Activated T-helper 17 cell treated with anti-CD3 and anti-CD28 coated beads, Interleukin-2, amount 50 U/mL, for 72 hours (primary cell): ENCODE data around the gene CNGB1. TPM values are rescaled to one million over a fixed set of nuclear protein-coding genes. Genes with fewer than 3 reads are reported as not detected.
A peak's percentile ranks its signal among the peaks of the same experiment; 100 is the strongest.

ENCODE experiments used
- ATAC-seq: fragments of 150-1000 bp; cut with Tn5 transposase; replicated peaks from 2 replicates; pipeline ENCODE4 v1.10.0; 2021; ENCODE audit warnings: mild to moderate bottlenecking, moderate library complexity
- H3K27ac Mint-ChIP-seq: one replicate; pipeline ENCODE4 v1.8.0; 2022; ENCODE audit warnings: mixed read lengths
- H3K27me3 Mint-ChIP-seq: one replicate; pipeline ENCODE4 v1.8.0; 2022; ENCODE audit warnings: mixed read lengths
- H3K36me3 Mint-ChIP-seq: one replicate; pipeline ENCODE4 v1.8.0; 2022; ENCODE audit warnings: low read depth, mild to moderate bottlenecking, mixed read lengths
- H3K4me1 Mint-ChIP-seq: one replicate; pipeline ENCODE4 v1.8.0; 2022; ENCODE audit warnings: mixed read lengths
- H3K4me3 Mint-ChIP-seq: one replicate; pipeline ENCODE4 v1.8.0; 2022; ENCODE audit warnings: mild to moderate bottlenecking, mixed read lengths
- H3K9me3 Mint-ChIP-seq: one replicate; pipeline ENCODE4 v1.8.0; 2022; ENCODE audit warnings: mixed read lengths
- total RNA-seq, 2 donors: library from RNA; stranded (reverse); gene quantifications; one replicate each; pipeline ENCODE4 v1.2.3, GENCODE V29; 2022

Gene CNGB1
- total RNA-seq, 2 donors from 2014 or later, result not detected

DNA sequence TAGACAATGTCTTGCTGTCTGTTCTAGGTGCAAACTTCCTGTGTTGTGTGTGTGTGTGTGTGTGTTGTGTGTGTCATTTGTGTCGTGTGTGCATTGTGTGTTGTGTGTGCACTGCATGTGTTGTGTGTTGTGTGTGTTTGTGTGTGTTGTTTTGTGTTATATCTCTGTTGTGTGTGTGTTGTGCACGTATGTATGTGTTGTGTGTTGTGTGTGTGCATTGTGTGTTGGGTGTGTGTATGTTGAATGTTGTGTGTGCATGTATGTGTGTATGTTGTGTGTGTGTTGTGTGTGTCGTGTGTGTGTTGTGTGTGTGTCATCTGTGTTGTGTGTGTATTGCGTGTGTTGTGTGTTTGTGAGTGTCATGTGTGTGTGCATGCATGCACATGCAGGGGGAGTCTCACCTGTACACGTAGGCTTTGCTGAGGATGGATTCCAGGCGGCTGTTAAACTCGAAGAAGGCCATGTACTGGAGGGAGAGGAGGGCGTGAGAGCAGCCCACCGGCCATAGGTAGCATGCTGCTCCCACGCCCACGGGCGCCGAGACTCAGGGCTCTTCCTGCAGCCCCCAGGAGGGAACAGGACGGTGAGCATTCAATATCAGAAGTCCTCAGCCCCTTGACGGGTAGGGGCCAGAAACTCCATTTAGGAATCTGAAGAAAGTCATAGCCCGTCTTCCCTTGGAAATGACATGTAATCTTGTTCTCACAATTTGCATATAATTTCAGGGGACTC, 58.2 kb downstream of the CNGB1 start:
- no peak for ATAC-seq

DNA sequence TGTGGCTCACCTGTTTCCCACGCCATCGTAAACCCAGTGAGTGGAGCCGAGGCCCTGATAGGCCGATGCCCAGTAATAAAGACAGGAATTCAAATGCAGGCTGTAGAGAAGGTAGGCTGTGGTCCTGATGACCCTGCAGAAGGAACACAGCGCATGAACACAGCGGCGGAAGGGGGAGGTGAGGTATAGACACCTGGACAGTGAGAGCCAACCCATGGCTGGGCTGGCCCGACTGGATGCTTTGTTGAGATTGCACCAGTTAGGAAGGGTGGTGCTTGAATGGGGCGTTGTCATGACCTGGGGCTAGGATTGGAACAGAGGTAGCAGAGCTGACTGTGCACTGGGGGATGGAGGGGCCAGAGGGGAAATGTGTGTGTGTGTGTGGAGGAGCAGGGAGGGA, 59.2 kb downstream of the CNGB1 start:
- Mint-ChIP-seq H3K36me3 (no peaks in the 10 kb centered on the region), H3K4me3 (no peak overlapping the region), H3K27me3 (no peaks in the 10 kb centered on the region), H3K9me3 (no peaks in the 10 kb centered on the region), H3K4me1 (no peaks in the 10 kb centered on the region), H3K27ac (no peak overlapping the region)
- ATAC-seq, result no peak

More for the DNA sequence above, 58.2 kb downstream of the CNGB1 start:
- Mint-ChIP-seq H3K27ac (no peak overlapping the region), H3K9me3 (no peaks in the 10 kb centered on the region), H3K4me1 (no peaks in the 10 kb centered on the region), H3K27me3 (no peaks in the 10 kb centered on the region), H3K36me3 (no peaks in the 10 kb centered on the region), H3K4me3 (no peak overlapping the region)

DNA sequence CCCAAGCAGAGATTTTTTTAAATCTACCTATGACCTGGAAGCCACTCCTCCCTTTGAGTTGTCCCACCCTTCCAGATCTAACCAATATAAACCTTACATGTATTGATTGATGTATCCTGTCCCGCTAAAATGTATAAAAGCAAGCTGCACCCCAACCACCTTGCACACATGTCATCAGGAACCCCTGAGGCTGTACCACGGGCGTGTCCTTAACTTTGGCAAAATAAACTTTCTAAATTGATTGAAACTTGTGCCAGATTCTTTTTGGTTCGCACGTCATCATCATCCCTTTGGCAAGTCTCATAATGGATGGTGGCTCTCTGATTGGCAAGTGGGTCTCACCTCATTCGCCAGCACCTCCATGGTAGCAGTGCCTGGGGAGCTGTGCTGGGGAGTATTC, 60.2 kb downstream of the CNGB1 start:
- H3K27me3 Mint-ChIP-seq, result no peaks in the 10 kb centered on the region
- no peaks in the 10 kb centered on the region for H3K9me3 Mint-ChIP-seq
- ATAC-seq, result no peak
- H3K27ac Mint-ChIP-seq, result no peak overlapping the region
- H3K4me1 Mint-ChIP-seq, result no peaks in the 10 kb centered on the region
- H3K4me3 Mint-ChIP-seq, result no peak overlapping the region
- H3K36me3 Mint-ChIP-seq, result no peaks in the 10 kb centered on the region

DNA sequence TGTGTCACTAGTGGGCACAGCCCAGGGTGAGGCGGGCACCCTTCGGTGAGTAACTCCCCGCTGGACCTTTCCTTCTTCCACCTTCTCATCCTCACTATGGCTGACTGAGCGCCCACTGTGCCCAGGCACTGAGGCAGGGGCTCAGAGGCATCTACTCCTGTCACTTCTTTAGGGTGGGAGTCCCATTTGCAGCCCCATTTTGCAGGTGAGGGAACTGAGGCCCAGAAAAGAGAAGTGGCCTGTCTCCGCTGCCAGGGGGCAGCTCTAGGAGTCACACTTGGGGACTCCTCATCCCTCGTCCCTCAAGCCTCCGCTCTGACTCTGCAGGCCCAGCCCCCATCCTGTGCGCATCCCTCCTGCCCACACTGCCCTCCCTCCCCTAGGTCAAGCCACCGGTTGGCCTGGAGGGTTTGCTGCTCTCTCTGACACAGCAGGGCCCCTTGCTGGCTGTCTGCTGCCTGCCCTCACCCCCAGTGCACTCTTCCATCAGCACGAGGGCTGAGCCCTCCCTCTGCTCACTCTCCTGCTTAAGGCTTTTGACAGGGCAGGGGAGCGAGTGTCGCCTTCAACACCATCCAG, 62.4 kb downstream of the CNGB1 start:
- no peak for ATAC-seq
- Mint-ChIP-seq H3K4me1 (no peaks in the 10 kb centered on the region), H3K4me3 (no peak overlapping the region), H3K36me3 (no peaks in the 10 kb centered on the region), H3K27ac (no peak overlapping the region), H3K9me3 (no peaks in the 10 kb centered on the region), H3K27me3 (no peaks in the 10 kb centered on the region)

DNA sequence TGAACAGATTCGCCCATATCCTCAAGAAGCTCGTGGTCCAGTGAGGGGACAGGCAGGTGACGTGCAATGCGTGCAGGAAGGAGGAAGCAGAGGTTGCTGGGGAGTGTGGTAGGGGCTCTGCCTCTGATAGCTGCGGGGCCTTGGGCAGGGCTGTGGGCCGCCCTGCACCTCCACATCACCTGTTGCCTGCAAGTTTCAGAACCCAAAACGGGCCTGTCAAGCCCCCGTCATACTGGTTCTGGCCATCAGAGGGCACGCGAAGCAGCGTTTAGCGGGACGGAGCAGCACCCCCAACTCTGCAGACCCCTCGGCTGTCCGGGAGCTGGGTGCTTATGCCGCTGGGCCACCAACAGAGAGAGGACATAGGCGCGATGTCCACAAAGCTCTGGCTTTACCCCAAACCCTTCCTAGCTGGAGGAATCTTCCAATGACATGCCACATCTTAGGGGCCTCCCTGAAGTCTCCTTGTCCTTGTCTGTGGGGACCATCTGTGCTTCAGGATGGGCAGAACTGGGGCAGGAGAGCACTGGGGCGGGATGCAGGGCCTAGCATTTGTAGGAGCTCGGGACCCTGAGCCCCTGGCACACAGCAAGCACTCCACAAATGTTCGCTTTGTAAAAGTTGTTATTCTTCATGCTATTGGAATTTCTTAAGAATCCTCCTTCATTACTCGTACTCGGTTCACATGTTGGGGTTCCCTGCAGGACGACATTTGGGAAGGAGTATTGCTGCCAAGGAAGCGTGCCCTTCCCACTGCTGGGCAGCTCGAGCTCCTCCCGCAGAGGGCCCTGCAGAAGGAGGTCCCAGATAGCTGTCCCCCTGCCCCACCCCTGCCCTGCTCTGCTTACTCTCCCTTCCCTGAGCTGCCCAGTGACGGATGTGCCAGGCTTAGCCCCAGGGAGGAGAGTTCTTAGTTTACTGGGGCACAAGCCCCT, 64.3 kb downstream of the CNGB1 start:
- Mint-ChIP-seq H3K4me1 (no peaks in the 10 kb centered on the region), H3K27me3 (peaks cover 3% of the 10 kb centered on the region), H3K9me3 (no peaks in the 10 kb centered on the region), H3K36me3 (no peaks in the 10 kb centered on the region), H3K4me3 (no peak overlapping the region), H3K27ac (no peak overlapping the region)
- peak; percentile 24 for ATAC-seq

DNA sequence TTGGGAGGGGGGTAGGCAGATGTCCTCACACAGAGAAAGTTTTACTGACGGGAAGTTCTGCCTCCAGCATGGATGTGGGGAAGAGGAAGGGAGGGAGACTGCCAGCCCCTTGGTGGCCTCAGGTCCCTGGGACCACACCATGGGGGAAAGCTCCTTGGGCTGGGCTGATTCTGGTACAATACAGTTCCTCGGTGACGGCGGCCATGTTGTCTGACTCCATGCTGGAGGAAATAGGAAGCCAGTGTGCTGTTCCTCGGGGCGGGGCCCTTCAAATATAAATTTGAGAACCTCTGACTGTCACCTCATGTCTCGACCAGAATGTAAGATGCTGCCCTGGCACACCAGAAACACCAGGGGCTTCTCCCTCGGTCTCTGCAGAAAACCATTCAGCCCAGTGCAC, 66.8 kb downstream of the CNGB1 start:
- Mint-ChIP-seq H3K27me3 (peaks cover 3% of the 10 kb centered on the region), H3K27ac (no peak overlapping the region), H3K4me3 (no peak overlapping the region), H3K9me3 (no peaks in the 10 kb centered on the region), H3K36me3 (no peaks in the 10 kb centered on the region), H3K4me1 (no peaks in the 10 kb centered on the region)
- ATAC-seq, result no peak

DNA sequence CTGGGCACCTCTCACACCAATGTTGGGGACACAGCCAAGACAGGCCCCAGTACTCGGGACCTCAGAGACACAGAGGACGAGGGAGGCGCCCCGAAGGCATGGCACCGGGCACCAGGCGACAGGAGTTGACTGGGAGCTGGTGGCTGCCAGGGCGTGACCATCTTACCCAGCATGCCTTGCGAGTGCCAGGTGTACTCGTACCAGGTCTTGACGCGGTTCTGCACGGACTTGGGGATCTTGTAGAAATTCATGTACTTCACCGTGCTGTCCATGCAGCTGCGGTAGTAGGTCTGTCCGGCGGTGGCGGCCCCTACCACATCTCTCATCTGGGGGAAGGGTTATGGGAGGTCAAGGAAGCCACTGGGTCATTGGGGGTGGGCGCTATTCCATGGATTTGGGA, 67.3 kb downstream of the CNGB1 start:
- ATAC-seq, result no peak
- Mint-ChIP-seq H3K9me3 (no peaks in the 10 kb centered on the region), H3K27ac (no peak overlapping the region), H3K4me1 (no peaks in the 10 kb centered on the region), H3K4me3 (no peak overlapping the region), H3K36me3 (no peaks in the 10 kb centered on the region), H3K27me3 (peaks cover 3% of the 10 kb centered on the region)

DNA sequence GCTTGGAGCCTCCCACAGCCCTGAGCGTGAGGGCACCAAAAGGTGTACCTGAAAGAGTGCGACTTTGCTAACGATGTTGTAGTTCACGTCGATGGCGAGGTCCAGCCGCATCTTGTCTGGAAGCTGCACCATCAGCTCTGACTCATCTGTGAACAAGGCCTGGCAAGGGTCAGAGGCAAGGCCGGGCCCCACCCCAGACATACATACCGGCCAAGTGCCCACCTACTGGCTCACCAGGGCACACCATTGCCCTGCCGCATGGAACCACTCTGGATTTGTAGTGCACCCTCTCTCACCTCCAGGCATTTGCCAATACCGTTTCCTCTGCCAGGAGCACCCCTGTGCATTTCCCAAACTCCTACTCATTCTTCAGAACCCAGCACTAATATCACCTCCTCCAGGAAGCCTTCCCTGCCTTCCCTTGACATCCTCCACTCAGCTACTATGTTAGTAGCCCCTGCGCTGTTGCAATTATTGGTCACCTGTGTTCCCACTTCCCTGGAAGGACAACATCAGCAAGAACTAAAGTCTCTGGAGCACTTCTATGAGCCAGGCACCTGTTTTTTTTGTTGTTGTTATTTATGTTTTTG, 69.4 kb downstream of the CNGB1 start:
- Mint-ChIP-seq H3K27me3 (peaks cover 3% of the 10 kb centered on the region), H3K27ac (no peak overlapping the region), H3K9me3 (no peaks in the 10 kb centered on the region), H3K36me3 (no peaks in the 10 kb centered on the region), H3K4me3 (no peak overlapping the region), H3K4me1 (no peaks in the 10 kb centered on the region)
- no peak for ATAC-seq

DNA sequence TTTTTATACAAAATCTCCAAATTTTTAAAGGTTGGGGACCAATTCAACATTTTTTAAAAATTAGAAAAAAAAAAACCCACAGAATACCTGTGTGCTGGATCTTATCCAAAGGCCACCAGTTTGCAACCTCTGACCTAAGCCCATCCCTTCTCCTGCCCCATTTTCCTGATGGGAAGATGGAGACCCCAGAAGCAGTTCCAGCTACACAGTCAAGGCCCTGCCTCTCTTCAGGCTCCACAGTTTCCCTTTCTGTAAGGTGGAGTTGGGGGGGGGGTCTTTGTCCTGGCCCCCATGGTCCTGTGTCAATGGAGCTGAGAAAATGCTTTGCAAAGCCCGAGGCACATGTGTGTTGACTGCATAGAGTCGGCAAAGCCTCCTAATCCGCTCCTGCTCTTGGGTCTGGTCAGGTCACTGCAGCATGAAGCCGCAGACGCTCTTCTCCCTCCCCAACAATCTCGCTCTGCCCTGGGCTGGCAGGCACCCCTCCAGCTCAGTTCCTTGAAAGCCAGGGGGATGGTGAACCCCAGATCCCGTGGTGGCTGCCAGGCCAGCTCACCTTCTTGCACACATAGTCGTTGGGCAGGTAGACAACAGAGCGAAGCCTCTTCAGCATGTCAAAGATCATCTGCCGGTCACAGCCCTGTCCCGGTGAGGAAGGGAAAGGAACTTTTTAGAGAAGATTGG, 70.0 kb downstream of the CNGB1 start:
- Mint-ChIP-seq H3K27ac (no peak overlapping the region), H3K36me3 (no peaks in the 10 kb centered on the region), H3K27me3 (peaks cover 3% of the 10 kb centered on the region)

DNA sequence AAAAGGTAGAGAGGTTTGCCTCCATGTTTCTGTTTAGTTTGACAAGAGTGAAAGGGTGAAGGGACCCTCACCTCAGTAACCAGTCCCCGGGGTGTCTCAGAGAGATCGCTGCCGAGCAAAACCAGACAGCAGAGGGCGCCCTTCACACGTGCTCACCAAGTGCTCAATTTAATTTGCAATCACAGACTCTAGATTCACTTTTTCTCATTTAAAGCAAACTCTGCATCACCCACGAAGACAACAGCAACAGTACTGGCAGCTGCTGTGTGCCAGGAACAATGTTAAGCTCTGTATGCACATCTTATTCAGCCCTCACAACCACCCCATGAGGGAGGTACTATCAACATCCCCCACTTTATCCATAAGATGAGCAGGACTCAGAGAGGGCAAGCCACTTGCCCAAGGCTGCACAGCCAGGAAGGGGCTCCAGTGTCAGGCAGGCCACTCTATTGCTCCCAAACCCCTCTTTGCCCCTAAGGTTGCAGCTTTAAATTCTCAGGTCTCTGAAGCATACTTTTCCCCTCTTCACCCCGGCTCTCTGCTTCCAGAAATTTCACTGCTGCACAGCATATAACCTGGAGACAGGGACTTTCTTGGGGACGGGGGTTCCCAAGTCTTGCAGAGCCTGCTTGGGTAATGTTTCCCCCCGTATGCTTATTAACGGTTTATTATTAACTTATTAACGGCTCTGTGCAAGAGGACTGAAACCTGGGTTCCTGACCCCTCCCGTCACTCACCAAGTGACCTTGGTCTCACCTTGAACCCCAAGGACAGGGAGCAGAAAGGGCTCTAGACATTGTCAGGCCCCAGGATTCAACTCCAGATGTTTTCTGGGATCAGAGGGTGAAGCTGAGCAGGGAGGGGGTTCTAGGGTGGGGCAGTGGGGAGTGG, 70.9 kb downstream of the CNGB1 start:
- Mint-ChIP-seq H3K36me3 (no peaks in the 10 kb centered on the region), H3K9me3 (no peaks in the 10 kb centered on the region), H3K4me1 (no peaks in the 10 kb centered on the region), H3K27ac (no peak overlapping the region), H3K27me3 (peaks cover 3% of the 10 kb centered on the region), H3K4me3 (no peak overlapping the region)
- ATAC-seq, result peak; percentile 74

More for the DNA sequence above, 70.0 kb downstream of the CNGB1 start:
- Mint-ChIP-seq H3K4me3 (no peak overlapping the region), H3K4me1 (no peaks in the 10 kb centered on the region), H3K9me3 (no peaks in the 10 kb centered on the region)
- no peak for ATAC-seq

DNA sequence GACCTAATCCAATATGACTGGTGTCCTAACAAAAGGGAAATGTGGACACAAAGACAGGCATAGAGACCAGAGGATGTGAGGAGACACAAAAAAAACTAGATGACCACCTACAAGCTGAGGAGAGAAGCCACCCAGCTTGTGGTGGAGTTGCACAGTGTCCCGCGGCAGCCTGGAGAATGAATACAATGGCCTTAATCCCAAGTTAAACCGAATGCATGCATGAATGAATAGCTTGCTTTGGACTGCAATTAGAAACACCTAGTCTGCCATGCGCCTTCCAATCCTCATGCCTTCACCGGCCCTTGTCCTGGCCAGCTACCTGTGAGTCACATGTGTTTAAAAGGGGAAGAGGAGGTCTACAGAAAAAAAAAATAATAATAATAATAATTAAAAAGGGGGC, 72.0 kb downstream of the CNGB1 start:
- Mint-ChIP-seq H3K27me3 (peaks cover 3% of the 10 kb centered on the region), H3K36me3 (no peaks in the 10 kb centered on the region), H3K9me3 (no peaks in the 10 kb centered on the region), H3K4me1 (no peaks in the 10 kb centered on the region), H3K4me3 (no peak overlapping the region), H3K27ac (no peak overlapping the region)
- ATAC-seq, result no peak

DNA sequence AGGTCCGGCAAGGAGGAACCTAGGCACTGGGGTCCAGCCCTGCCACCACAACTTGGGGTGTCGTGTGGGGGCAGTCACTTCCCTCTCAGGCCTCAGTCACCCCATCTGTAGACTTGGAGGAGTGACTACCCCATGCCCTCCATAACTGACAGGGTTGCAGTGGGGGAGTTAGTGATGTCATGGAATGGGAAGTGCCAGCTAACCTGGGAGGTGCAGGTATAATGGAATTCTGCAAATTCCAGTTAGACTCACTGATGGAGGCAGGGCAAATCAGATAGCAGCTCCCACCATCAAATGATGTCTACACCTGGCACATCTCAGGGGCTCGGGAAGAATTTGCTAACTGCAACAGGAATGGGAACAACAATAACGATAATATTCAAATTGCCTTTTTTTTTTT, 72.9 kb downstream of the CNGB1 start:
- no peaks in the 10 kb centered on the region for H3K4me1 Mint-ChIP-seq
- no peak for ATAC-seq
- H3K9me3 Mint-ChIP-seq, result no peaks in the 10 kb centered on the region
- no peak overlapping the region for H3K4me3 Mint-ChIP-seq
- no peak overlapping the region for H3K27ac Mint-ChIP-seq
- H3K27me3 Mint-ChIP-seq, result peaks cover 4% of the 10 kb centered on the region
- no peaks in the 10 kb centered on the region for H3K36me3 Mint-ChIP-seq

DNA sequence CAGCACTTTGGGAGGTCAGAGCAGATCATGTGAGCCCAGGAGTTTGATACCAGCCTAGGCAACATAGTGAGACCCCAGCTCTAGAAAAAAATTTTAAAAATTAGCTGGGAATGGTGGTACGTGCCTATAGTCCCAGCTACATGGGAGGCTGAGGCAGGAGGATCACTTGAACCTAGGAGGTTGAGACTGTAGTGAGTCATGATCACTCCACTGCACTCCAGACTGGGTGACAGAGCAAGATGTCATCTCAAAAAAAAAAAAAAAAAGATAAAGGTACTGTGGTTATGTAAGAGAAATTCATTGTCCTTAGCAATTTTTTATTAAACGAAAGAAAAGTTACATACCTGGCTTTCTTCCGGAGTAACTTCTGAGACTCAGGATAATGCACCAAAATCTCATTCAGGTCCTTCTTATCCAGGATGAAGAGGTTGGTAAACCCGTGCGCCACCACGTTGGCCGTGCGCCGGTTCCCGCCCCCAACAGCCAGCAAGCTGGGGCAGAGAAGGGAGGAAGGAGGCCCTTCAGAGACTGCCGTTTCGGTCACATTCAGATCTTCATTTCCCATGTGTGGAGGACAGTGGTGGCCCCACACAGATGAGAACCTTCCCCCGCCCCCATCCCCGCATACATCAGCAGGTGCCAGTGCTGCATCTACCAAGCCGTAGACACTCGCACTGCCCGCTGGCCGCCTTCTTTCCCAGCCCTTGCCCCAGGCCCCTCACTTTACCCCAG, 73.7 kb downstream of the CNGB1 start:
- no peaks in the 10 kb centered on the region for H3K4me1 Mint-ChIP-seq
- no peak overlapping the region for H3K4me3 Mint-ChIP-seq
- no peak for ATAC-seq
- H3K27me3 Mint-ChIP-seq, result peaks cover 7% of the 10 kb centered on the region
- H3K36me3 Mint-ChIP-seq, result no peaks in the 10 kb centered on the region
- H3K27ac Mint-ChIP-seq, result no peak overlapping the region
- H3K9me3 Mint-ChIP-seq, result no peaks in the 10 kb centered on the region
